ENCODE data around the gene SH3YL1. TPM values are rescaled to one million over a fixed set of nuclear protein-coding genes. Genes with fewer than 3 reads are reported as not detected.

The SH3YL1 gene
- total RNA-seq, 1 donor from 2014 or later, result 120 TPM

- H3K27ac Mint-ChIP-seq, result no peak overlapping the region
- H3K4me1 Mint-ChIP-seq (ENCODE audit: low read depth), result no peaks in the 10 kb centered on the region
- TF ChIP-seq CTCF (IDR thresholded peaks at IDR 0.05; ENCODE audit: unreplicated experiment), result no peak
- H3K4me3 Mint-ChIP-seq (ENCODE audit: low read depth), result no peak overlapping the region
- H3K36me3 Mint-ChIP-seq (ENCODE audit: insufficient read depth), result peaks cover 24% of the 10 kb centered on the region
- no peaks in the 10 kb centered on the region for H3K9me3 Mint-ChIP-seq (ENCODE audit: low read depth)
- no peaks in the 10 kb centered on the region for H3K27me3 Mint-ChIP-seq
- DNase-seq (ENCODE audit: low spot score, unreplicated experiment), result no peak
These were observed 32.2 kb downstream of the SH3YL1 start for GRCh38 chr2:231521-232185.

GRCh38 chr2:228518-229278 is 35.1 kb downstream of the SH3YL1 start:
- Mint-ChIP-seq H3K9me3 (ENCODE audit: low read depth) (no peaks in the 10 kb centered on the region), H3K4me3 (ENCODE audit: low read depth) (no peak overlapping the region), H3K27me3 (no peaks in the 10 kb centered on the region), H3K27ac (no peak overlapping the region), H3K4me1 (ENCODE audit: low read depth) (no peaks in the 10 kb centered on the region), H3K36me3 (ENCODE audit: insufficient read depth) (peaks cover 31% of the 10 kb centered on the region)
- DNase-seq (ENCODE audit: low spot score, unreplicated experiment), result no peak
- TF ChIP-seq CTCF (IDR thresholded peaks at IDR 0.05; ENCODE audit: unreplicated experiment), result no peak

GRCh38 chr2:228115-228514 is 35.7 kb downstream of the SH3YL1 start:
- TF ChIP-seq CTCF (IDR thresholded peaks at IDR 0.05; ENCODE audit: unreplicated experiment), result no peak
- no peaks in the 10 kb centered on the region for H3K9me3 Mint-ChIP-seq (ENCODE audit: low read depth)
- H3K27ac Mint-ChIP-seq, result peak overlapping the region; percentile 4
- peaks cover 32% of the 10 kb centered on the region for H3K36me3 Mint-ChIP-seq (ENCODE audit: insufficient read depth)
- no peak for DNase-seq (ENCODE audit: low spot score, unreplicated experiment)
- no peaks in the 10 kb centered on the region for H3K4me1 Mint-ChIP-seq (ENCODE audit: low read depth)
- no peaks in the 10 kb centered on the region for H3K27me3 Mint-ChIP-seq
- H3K4me3 Mint-ChIP-seq (ENCODE audit: low read depth), result no peak overlapping the region

GRCh38 chr2:223971-224760 is 39.7 kb downstream of the SH3YL1 start:
- Mint-ChIP-seq H3K9me3 (ENCODE audit: low read depth) (no peaks in the 10 kb centered on the region), H3K27me3 (no peaks in the 10 kb centered on the region), H3K27ac (no peak overlapping the region), H3K4me1 (ENCODE audit: low read depth) (peaks cover 4% of the 10 kb centered on the region), H3K36me3 (ENCODE audit: insufficient read depth) (peaks cover 30% of the 10 kb centered on the region), H3K4me3 (ENCODE audit: low read depth) (no peak overlapping the region)
- no peak for DNase-seq (ENCODE audit: low spot score, unreplicated experiment)
- no peak for TF ChIP-seq CTCF (IDR thresholded peaks at IDR 0.05; ENCODE audit: unreplicated experiment)

- Mint-ChIP-seq H3K4me3 (ENCODE audit: low read depth) (no peak overlapping the region), H3K27ac (no peak overlapping the region), H3K36me3 (ENCODE audit: insufficient read depth) (peaks cover 25% of the 10 kb centered on the region), H3K9me3 (ENCODE audit: low read depth) (no peaks in the 10 kb centered on the region), H3K4me1 (ENCODE audit: low read depth) (peaks cover 4% of the 10 kb centered on the region), H3K27me3 (no peaks in the 10 kb centered on the region)
- no peak for DNase-seq (ENCODE audit: low spot score, unreplicated experiment)
- no peak for TF ChIP-seq CTCF (IDR thresholded peaks at IDR 0.05; ENCODE audit: unreplicated experiment)
These were observed 40.4 kb downstream of the SH3YL1 start for GRCh38 chr2:223451-223850.

Data from progenitor cell of endocrine pancreas (in vitro differentiated cells).